MM.1S (cell line): ENCODE results near the gene RNF32.

Experiments
- DNase-seq: peaks from one replicate; pipeline ENCODE4 v3.0.0-alpha.2; 2015
- H2AFZ ChIP-seq: fragments of 300-600 bp; sonication (generic); 2 replicates; pipeline ENCODE4 v1.6.0; 2016; ENCODE audit warnings: antibody characterized with exemption, low read length
- H3F3A ChIP-seq: fragments of 300-600 bp; sonication (generic); 2 replicates; pipeline ENCODE4 v1.6.1; 2016; ENCODE audit warnings: mild to moderate bottlenecking, antibody characterized with exemption, low read length, moderate library complexity, mixed read lengths; ENCODE audit not compliant: insufficient read depth
- H3K27ac ChIP-seq: fragments of 300-600 bp; sonication (generic); 2 replicates; pipeline ENCODE4 v1.5.1; 2016; ENCODE audit warnings: mild to moderate bottlenecking, low read length
- H3K27me3 ChIP-seq: fragments of 300-600 bp; sonication (generic); replicated peaks from 2 replicates; pipeline ENCODE4 v1.6.0; 2016; ENCODE audit warnings: low read length; ENCODE audit not compliant: insufficient read depth
- H3K36me3 ChIP-seq: fragments of 300-600 bp; sonication (generic); replicated peaks from 2 replicates; pipeline ENCODE4 v1.6.1; 2016; ENCODE audit warnings: mild to moderate bottlenecking, low read length, mixed read lengths; ENCODE audit not compliant: insufficient read depth
- H3K4me1 ChIP-seq: fragments of 300-600 bp; sonication (generic); 2 replicates; pipeline ENCODE4 v1.6.1; 2016; ENCODE audit warnings: low read length, mixed read lengths
- H3K4me2 ChIP-seq: fragments of 300-600 bp; sonication (generic); 2 replicates; pipeline ENCODE4 v1.6.0; 2016; ENCODE audit warnings: low read depth, low read length
- H3K4me3 ChIP-seq: fragments of 300-600 bp; sonication (generic); 2 replicates; pipeline ENCODE4 v1.5.1; 2016; ENCODE audit warnings: low read length, mixed read lengths
- H3K79me2 ChIP-seq: fragments of 300-600 bp; sonication (generic); 2 replicates; pipeline ENCODE4 v1.6.1; 2016; ENCODE audit warnings: mixed run types, low read length, mixed read lengths
- H3K9ac ChIP-seq: fragments of 300-600 bp; sonication (generic); 2 replicates; pipeline ENCODE4 v1.6.1; 2016; ENCODE audit warnings: low read length, mixed read lengths
- H3K9me2 ChIP-seq: fragments of 300-600 bp; sonication (generic); replicated peaks from 2 replicates; pipeline ENCODE4 v1.6.1; 2016; ENCODE audit warnings: mild to moderate bottlenecking, low read length, mixed read lengths; ENCODE audit not compliant: insufficient read depth
- H3K9me3 ChIP-seq: fragments of 300-600 bp; sonication (generic); replicated peaks from 2 replicates; pipeline ENCODE4 v1.6.1; 2016; ENCODE audit warnings: mild to moderate bottlenecking, low read length, mixed read lengths; ENCODE audit not compliant: insufficient read depth
- H4K20me1 ChIP-seq: fragments of 300-600 bp; sonication (generic); 2 replicates; pipeline ENCODE4 v1.6.1; 2016; ENCODE audit warnings: mild to moderate bottlenecking, low read length, moderate library complexity, mixed read lengths; ENCODE audit not compliant: insufficient read depth
- EZH2 ChIP-seq: fragments of 300-600 bp; sonication (generic); optimal IDR thresholded peaks from 2 replicates; pipeline ENCODE3; 2017; ENCODE audit warnings: low read depth, mild to moderate bottlenecking, antibody characterized with exemption, low read length, mixed read lengths
- EZH2phosphoT487 ChIP-seq: fragments of 300-600 bp; sonication (generic); IDR thresholded peaks from 2 replicates; pipeline ENCODE4 v1.6.1; 2018; ENCODE audit warnings: antibody characterized with exemption, low read length
- TF ChIP-seq, protein P1 (sequence below): fragments of 300-600 bp; sonication (generic); IDR thresholded peaks from 2 replicates; pipeline ENCODE4 v1.5.1; 2016; ENCODE audit warnings: antibody characterized with exemption, low read length, mixed read lengths

Gene RNF32

DNA sequence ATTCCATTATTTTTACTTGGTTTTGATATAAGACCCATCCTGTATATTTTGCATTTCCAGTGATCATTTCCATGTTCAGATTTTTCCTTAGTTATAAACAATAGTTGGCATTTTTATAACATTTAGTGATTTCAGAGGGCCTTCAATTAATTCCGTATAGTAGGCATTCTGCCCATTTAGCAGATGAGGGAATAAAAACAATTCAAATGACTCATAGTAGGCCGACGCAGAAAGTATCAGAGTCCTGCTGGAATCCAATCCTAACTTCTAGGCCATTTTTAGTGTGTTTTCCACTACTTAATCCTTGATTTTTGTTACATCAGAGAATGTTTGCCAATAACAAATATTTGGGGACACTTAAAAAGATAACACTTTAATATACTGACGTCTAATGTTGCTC is 15.4 kb downstream of the RNF32 start:
- H3K4me1 ChIP-seq, result no peaks in the 10 kb centered on the region
- H3K27me3 ChIP-seq, result no peaks in the 10 kb centered on the region
- TF ChIP-seq EZH2, result no peak
- H3K9me3 ChIP-seq, result no peaks in the 10 kb centered on the region
- H3F3A ChIP-seq, result no peaks in the 10 kb centered on the region
- no peak overlapping the region for H3K4me2 ChIP-seq
- H4K20me1 ChIP-seq, result no peaks in the 10 kb centered on the region
- H3K4me3 ChIP-seq, result no peak overlapping the region
- no peak overlapping the region for H3K9ac ChIP-seq
- no peaks in the 10 kb centered on the region for H3K79me2 ChIP-seq
- no peaks in the 10 kb centered on the region for H3K36me3 ChIP-seq
- no peak overlapping the region for H3K27ac ChIP-seq
- no peaks in the 10 kb centered on the region for H3K9me2 ChIP-seq
- no peak overlapping the region for H2AFZ ChIP-seq
- DNase-seq, result no peak

DNA sequence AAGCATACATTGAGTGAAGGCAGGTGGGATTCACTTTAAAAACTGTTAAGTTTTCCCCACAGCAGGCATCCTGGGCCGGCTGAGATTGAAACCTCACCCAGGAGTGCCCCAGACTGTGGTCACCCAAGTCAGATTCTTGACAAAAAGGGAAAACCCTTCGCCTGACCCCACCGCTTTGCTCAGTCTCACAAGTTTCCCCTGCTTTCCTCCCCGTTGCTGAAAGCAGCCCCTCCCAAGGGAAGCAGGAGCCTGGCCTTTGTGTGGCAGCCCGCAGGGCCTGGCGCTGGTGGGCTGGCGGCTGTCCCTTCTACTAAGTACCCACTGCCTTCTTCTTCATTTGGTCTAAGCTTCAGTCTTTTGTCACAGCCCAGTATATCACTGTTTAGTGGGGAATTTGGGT is 16.0 kb downstream of the RNF32 start:
- no peaks in the 10 kb centered on the region for H3K79me2 ChIP-seq
- H3K9me2 ChIP-seq, result no peaks in the 10 kb centered on the region
- no peak overlapping the region for H2AFZ ChIP-seq
- TF ChIP-seq, protein P1, sequence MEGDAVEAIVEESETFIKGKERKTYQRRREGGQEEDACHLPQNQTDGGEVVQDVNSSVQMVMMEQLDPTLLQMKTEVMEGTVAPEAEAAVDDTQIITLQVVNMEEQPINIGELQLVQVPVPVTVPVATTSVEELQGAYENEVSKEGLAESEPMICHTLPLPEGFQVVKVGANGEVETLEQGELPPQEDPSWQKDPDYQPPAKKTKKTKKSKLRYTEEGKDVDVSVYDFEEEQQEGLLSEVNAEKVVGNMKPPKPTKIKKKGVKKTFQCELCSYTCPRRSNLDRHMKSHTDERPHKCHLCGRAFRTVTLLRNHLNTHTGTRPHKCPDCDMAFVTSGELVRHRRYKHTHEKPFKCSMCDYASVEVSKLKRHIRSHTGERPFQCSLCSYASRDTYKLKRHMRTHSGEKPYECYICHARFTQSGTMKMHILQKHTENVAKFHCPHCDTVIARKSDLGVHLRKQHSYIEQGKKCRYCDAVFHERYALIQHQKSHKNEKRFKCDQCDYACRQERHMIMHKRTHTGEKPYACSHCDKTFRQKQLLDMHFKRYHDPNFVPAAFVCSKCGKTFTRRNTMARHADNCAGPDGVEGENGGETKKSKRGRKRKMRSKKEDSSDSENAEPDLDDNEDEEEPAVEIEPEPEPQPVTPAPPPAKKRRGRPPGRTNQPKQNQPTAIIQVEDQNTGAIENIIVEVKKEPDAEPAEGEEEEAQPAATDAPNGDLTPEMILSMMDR, result no peak
- no peak for TF ChIP-seq EZH2phosphoT487
- TF ChIP-seq EZH2, result no peak
- no peak overlapping the region for H3K4me2 ChIP-seq
- no peak for DNase-seq
- H3K9ac ChIP-seq, result no peak overlapping the region
- no peak overlapping the region for H3K27ac ChIP-seq
- no peaks in the 10 kb centered on the region for H3K4me1 ChIP-seq
- no peaks in the 10 kb centered on the region for H3F3A ChIP-seq
- no peaks in the 10 kb centered on the region for H3K27me3 ChIP-seq
- H3K9me3 ChIP-seq, result no peaks in the 10 kb centered on the region
- no peaks in the 10 kb centered on the region for H4K20me1 ChIP-seq
- no peak overlapping the region for H3K4me3 ChIP-seq
- no peaks in the 10 kb centered on the region for H3K36me3 ChIP-seq

GRCh38 chr7:156657681-156658080 is 17.1 kb downstream of the RNF32 start:
- Histone ChIP-seq H3K4me2 (no peak overlapping the region), H3K9ac (no peak overlapping the region), H3K4me3 (no peak overlapping the region), H3K9me2 (no peaks in the 10 kb centered on the region), H2AFZ (no peak overlapping the region), H3F3A (no peaks in the 10 kb centered on the region), H3K27ac (no peak overlapping the region), H3K79me2 (no peaks in the 10 kb centered on the region), H3K27me3 (no peaks in the 10 kb centered on the region), H4K20me1 (no peaks in the 10 kb centered on the region), H3K4me1 (no peaks in the 10 kb centered on the region), H3K9me3 (no peaks in the 10 kb centered on the region), H3K36me3 (no peaks in the 10 kb centered on the region)
- no peak for DNase-seq
- TF ChIP-seq, protein P1, result no peak
- no peak for TF ChIP-seq EZH2
- TF ChIP-seq EZH2phosphoT487, result no peak

DNA sequence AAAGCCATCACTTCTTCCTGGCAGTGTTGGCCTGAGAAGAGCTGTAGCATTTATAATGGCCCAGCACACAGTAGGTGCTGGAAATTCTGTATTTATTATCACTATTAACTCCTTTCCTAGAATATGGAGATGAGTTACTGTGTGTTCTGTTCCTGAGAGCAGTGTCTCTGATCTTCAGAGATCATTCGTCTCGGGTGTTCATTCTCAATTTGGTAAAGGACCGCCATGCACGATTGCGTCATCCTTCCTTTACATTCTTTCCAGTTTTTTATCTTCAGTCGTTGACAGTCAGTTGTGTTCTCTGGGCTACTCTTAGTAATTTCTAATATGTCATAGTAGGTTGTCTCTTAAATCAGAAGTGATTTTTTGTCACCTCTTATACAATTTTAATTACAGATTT is 18.6 kb downstream of the RNF32 start:
- Histone ChIP-seq H3K4me3 (no peak overlapping the region), H2AFZ (no peak overlapping the region), H3K27ac (no peak overlapping the region), H3K27me3 (no peaks in the 10 kb centered on the region), H3K9me3 (no peaks in the 10 kb centered on the region), H3K4me2 (no peak overlapping the region), H4K20me1 (no peaks in the 10 kb centered on the region), H3K4me1 (no peaks in the 10 kb centered on the region), H3K9ac (no peak overlapping the region), H3K36me3 (no peaks in the 10 kb centered on the region), H3K9me2 (no peaks in the 10 kb centered on the region), H3K79me2 (no peaks in the 10 kb centered on the region), H3F3A (no peaks in the 10 kb centered on the region)
- TF ChIP-seq EZH2 (no peak), EZH2phosphoT487 (no peak)
- TF ChIP-seq, protein P1, result no peak
- DNase-seq, result no peak
